Measurements from ENCODE around the gene TRIM10. TPM values are rescaled to one million over a fixed set of nuclear protein-coding genes. Genes with fewer than 3 reads are reported as not detected.
A peak's percentile ranks its signal among the peaks of the same experiment; 100 is the strongest.

Gene TRIM10
- total and polyA plus RNA-seq, 2 experiments from 2014 or later: 0.31 TPM; not detected in 1

DNA sequence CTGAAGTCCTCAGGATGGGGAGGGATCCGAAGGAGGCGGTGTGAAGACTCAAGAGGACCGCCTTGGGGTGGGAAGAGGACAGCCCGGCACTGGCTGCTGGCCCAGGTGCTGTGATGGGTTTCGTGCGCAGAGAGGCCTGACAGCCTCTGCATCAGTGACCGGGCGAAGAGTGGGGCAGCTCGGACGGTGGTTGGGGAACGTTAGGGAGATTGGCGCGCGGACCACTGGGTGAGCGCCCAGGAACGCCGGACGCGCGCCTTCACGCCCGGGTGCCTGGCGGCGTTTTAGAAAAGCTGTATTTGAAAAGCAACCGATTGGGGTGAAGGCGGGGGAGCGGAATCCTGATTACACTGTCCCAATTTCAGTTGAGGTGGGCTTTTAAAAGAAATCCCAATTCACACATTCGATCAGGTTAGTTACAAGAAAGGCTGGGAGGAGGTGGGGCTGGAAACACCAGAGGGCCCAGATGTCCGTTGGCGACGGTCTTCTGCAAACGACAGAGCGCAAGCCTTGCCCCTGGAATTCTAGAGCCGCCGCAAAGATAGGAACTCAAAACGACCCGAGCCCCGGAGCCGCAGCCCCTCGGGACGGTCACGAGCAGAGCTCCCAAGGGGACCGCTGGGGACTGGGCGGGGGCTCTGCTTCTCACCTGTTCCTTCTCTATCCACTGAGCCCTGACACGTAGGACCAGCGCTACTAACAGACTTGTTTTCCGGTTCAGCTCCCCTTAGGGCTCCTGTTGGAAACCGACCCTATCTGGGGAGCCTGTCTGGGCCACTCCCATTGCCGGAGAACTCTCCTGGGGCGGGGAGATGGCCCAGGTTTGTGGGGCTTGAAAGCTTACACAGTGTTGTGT is 33.5 kb downstream of the TRIM10 start:
- peak overlapping the region; percentile 70 for H3K4me3 ChIP-seq
- Mint-ChIP-seq H3K27me3 (ENCODE audit: insufficient read depth, low read depth, poor library complexity) (peaks cover 59% of the 10 kb centered on the region), H3K4me3 (peak overlapping the region; percentile 77), H3K27ac (no peak overlapping the region), H3K4me1 (peaks cover 3% of the 10 kb centered on the region; the same call in 2 of the 3 replicates), H3K36me3 (ENCODE audit: low read depth) (no peaks in the 10 kb centered on the region), H3K9me3 (no peaks in the 10 kb centered on the region)
- TF ChIP-seq JUNB (IDR thresholded peaks at IDR 0.05; ENCODE audit: unreplicated experiment) (no peak), ZNF462 (CRISPR knock-in tag; IDR thresholded peaks at IDR 0.05) (0 out of 2 replicates have a peak, but pooled peaks have one; percentile 15), EZH2 (IDR thresholded peaks at IDR 0.05; ENCODE audit: low read depth, unreplicated experiment) (peak; percentile 23)
- H4K20me1 ChIP-seq (replicated peaks; ENCODE audit: insufficient read depth): 0 out of 2 replicates have a peak, but pooled peaks cover 4% of the 10 kb centered on the region
- ATAC-seq (peak; percentile 83), DNase-seq (ENCODE audit: low spot score) (peak; percentile 77)
- H3K9me2 ChIP-seq (ENCODE audit: insufficient read depth): no peaks in the 10 kb centered on the region
- peaks cover 4% of the 10 kb centered on the region; the same call in 1 of the 2 replicates for H3K4me1 ChIP-seq (ENCODE audit: insufficient read depth)
- H3K79me2 ChIP-seq (replicated peaks; ENCODE audit: insufficient read depth): no peaks in the 10 kb centered on the region
- peak overlapping the region; percentile 84 for H2AFZ ChIP-seq
- peak overlapping the region; percentile 84 for H3K4me2 ChIP-seq
- peaks cover 90% of the 10 kb centered on the region for H3K27me3 ChIP-seq (ENCODE audit: insufficient read depth)
- no peak overlapping the region for H3K27ac ChIP-seq (ENCODE audit: low read depth)
- no peaks in the 10 kb centered on the region for H3F3A ChIP-seq (replicated peaks; ENCODE audit: low read depth)
- no peaks in the 10 kb centered on the region for H3K36me3 ChIP-seq (ENCODE audit: insufficient read depth)

GRCh38 chr6:30122515-30122914 is 38.5 kb downstream of the TRIM10 start:
- Histone ChIP-seq H3K4me2 (no peak overlapping the region), H2AFZ (no peak overlapping the region), H3K9me2 (ENCODE audit: insufficient read depth) (no peaks in the 10 kb centered on the region), H4K20me1 (replicated peaks; ENCODE audit: insufficient read depth) (0 out of 2 replicates have a peak, but pooled peaks cover 4% of the 10 kb centered on the region), H3K27ac (ENCODE audit: low read depth) (no peak overlapping the region), H3F3A (replicated peaks; ENCODE audit: low read depth) (no peaks in the 10 kb centered on the region), H3K27me3 (ENCODE audit: insufficient read depth) (peaks cover 48% of the 10 kb centered on the region), H3K4me3 (no peak overlapping the region), H3K79me2 (replicated peaks; ENCODE audit: insufficient read depth) (no peaks in the 10 kb centered on the region), H3K36me3 (ENCODE audit: insufficient read depth) (no peaks in the 10 kb centered on the region), H3K4me1 (ENCODE audit: insufficient read depth) (no peaks in the 10 kb centered on the region)
- no peaks in the 10 kb centered on the region for H3K36me3 Mint-ChIP-seq (ENCODE audit: low read depth)
- H3K27me3 Mint-ChIP-seq (ENCODE audit: insufficient read depth, low read depth, poor library complexity): peaks cover 26% of the 10 kb centered on the region
- no peaks in the 10 kb centered on the region for H3K9me3 Mint-ChIP-seq
- ATAC-seq: no peak
- no peaks in the 10 kb centered on the region for H3K4me1 Mint-ChIP-seq
- no peak overlapping the region for H3K27ac Mint-ChIP-seq
- DNase-seq (ENCODE audit: low spot score): no peak
- H3K4me3 Mint-ChIP-seq: no peak overlapping the region
- TF ChIP-seq EZH2 (IDR thresholded peaks at IDR 0.05; ENCODE audit: low read depth, unreplicated experiment): no peak
- TF ChIP-seq POLR2AphosphoS5 (IDR thresholded peaks at IDR 0.05; ENCODE audit: low read depth): no peak
- no peak for TF ChIP-seq EZH2phosphoT487 (IDR thresholded peaks at IDR 0.05; ENCODE audit: unreplicated experiment)

Measured in GM23338 (cell line).